Measurements from ENCODE around the gene TCF7L1. TPM values are rescaled to one million over a fixed set of nuclear protein-coding genes. Genes with fewer than 3 reads are reported as not detected.

Gene TCF7L1
- total RNA-seq, 2 experiments from 2014 or later = not detected

DNA sequence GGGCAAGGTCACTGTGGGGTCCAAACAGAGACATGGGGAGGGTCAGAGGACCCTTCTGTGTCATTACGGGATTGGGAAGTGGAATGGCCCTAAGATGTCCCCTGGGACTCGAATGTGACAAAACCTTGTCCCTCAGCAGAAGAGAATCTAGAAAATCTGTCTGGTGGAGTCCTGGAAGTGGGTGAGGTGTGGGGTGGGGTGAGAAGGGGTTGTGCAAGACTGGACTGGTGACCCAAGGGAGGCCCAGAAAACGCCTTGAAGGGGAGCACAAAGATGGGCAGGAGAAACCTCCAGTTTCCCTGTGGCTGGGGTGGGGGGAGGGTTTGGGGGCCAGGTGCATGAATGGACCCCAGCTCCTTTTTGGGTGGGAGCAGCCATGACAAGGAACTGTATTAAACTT lies 79.6 kb downstream of the TCF7L1 start:
- ChIA-PET POLR2A (no interaction called here), CTCF (no interaction called here)
- no peaks in the 10 kb centered on the region for H3K36me3 Mint-ChIP-seq (ENCODE audit: low read depth)
- H3K9me3 Mint-ChIP-seq = no peaks in the 10 kb centered on the region
- H3K4me1 Mint-ChIP-seq (ENCODE audit: low read depth) = no peaks in the 10 kb centered on the region
- no peaks in the 10 kb centered on the region for H3K4me1 ChIP-seq (ENCODE audit: insufficient read depth, low read length)
- peaks cover 16 to 18% of the 10 kb centered on the region in 2 experiments for H3K27me3 ChIP-seq (ENCODE audit: control insufficient read depth in 1 of 2, insufficient read depth in 2 of 2, low read length in 2 of 2)
- peaks cover 51% of the 10 kb centered on the region for H3K27me3 Mint-ChIP-seq
- no peak for DNase-seq
- H3K36me3 ChIP-seq (ENCODE audit: insufficient read depth, low read length) = no peaks in the 10 kb centered on the region
- ATAC-seq (ENCODE audit: poor library complexity) = no peak
- intact Hi-C loops (cut with DNase I, micrococcal nuclease) = no loop called here
- no peak for TF ChIP-seq CTCF (IDR thresholded peaks at IDR 0.05)
- H3K4me3 ChIP-seq (ENCODE audit: low read length) = no peak overlapping the region
- H3K4me3 Mint-ChIP-seq = no peak overlapping the region
- no peak overlapping the region for H3K27ac ChIP-seq (ENCODE audit: low read depth in 1 of 2, low read length in 2 of 2)
- no peaks in the 10 kb centered on the region for H3K9me3 ChIP-seq (ENCODE audit: control insufficient read depth in 1 of 2, insufficient read depth in 1 of 2, low read length in 2 of 2)
- H3K27ac Mint-ChIP-seq = no peak overlapping the region

GRCh38 chr2:85213404-85213803 lies 80.2 kb downstream of the TCF7L1 start:
- no peaks in the 10 kb centered on the region for H3K36me3 Mint-ChIP-seq (ENCODE audit: low read depth)
- Histone ChIP-seq H3K4me1 (ENCODE audit: insufficient read depth, low read length) (no peaks in the 10 kb centered on the region), H3K27me3 (ENCODE audit: control insufficient read depth in 1 of 2, insufficient read depth in 2 of 2, low read length in 2 of 2) (peaks cover 16 to 18% of the 10 kb centered on the region in 2 experiments), H3K4me3 (ENCODE audit: low read length) (no peak overlapping the region), H3K27ac (ENCODE audit: low read depth in 1 of 2, low read length in 2 of 2) (no peak overlapping the region), H3K36me3 (ENCODE audit: insufficient read depth, low read length) (no peaks in the 10 kb centered on the region), H3K9me3 (ENCODE audit: control insufficient read depth in 1 of 2, insufficient read depth in 1 of 2, low read length in 2 of 2) (no peaks in the 10 kb centered on the region)
- CTCF ChIA-PET = no interaction called here
- no peaks in the 10 kb centered on the region for H3K9me3 Mint-ChIP-seq
- no peak for ATAC-seq (ENCODE audit: poor library complexity)
- no peak for TF ChIP-seq CTCF (IDR thresholded peaks at IDR 0.05)
- H3K4me3 Mint-ChIP-seq = no peak overlapping the region
- peaks cover 52% of the 10 kb centered on the region for H3K27me3 Mint-ChIP-seq
- no peak overlapping the region for H3K27ac Mint-ChIP-seq
- no peaks in the 10 kb centered on the region for H3K4me1 Mint-ChIP-seq (ENCODE audit: low read depth)
- intact Hi-C loops (cut with DNase I, micrococcal nuclease) = no loop called here
- DNase-seq = no peak
- POLR2A ChIA-PET = no interaction called here

DNA sequence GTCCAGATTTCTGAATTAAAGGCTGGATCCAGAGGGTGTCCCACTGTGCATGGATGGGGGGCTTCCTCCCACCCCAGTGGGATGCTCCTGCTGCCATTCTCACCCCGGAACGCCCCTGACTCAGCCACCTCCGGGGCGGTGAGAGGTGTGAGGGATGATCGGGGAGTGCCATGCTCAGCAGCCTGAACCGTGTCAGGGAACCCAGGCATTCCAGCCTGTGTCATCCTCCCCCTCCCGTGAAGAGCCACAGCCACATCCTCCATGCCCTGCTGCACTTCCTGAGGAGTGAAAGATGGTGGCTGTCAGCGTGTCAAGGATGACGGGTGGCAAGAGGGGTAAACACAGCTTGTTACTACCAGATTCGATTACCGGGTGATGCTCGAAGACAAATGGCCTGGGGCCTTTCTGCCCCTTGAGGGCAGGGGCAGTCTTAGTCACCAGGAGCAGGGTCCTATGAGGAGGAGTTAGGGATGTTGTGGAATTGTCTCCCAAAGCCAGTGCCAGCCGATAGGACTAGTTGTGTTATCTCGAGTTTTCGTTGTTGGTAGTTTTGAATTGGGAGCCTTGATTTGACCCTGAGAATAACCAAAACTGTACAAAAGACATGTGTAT lies 80.8 kb downstream of the TCF7L1 start:
- no peak for TF ChIP-seq CTCF (IDR thresholded peaks at IDR 0.05)
- Histone ChIP-seq H3K27me3 (ENCODE audit: control insufficient read depth in 1 of 2, insufficient read depth in 2 of 2, low read length in 2 of 2) (peaks cover 15 to 16% of the 10 kb centered on the region in 2 experiments), H3K4me1 (ENCODE audit: insufficient read depth, low read length) (no peaks in the 10 kb centered on the region), H3K27ac (ENCODE audit: low read depth in 1 of 2, low read length in 2 of 2) (no peak overlapping the region), H3K9me3 (ENCODE audit: control insufficient read depth in 1 of 2, insufficient read depth in 1 of 2, low read length in 2 of 2) (no peaks in the 10 kb centered on the region), H3K36me3 (ENCODE audit: insufficient read depth, low read length) (no peaks in the 10 kb centered on the region), H3K4me3 (ENCODE audit: low read length) (no peak overlapping the region)
- intact Hi-C loops (cut with DNase I, micrococcal nuclease) = no loop called here
- ATAC-seq (ENCODE audit: poor library complexity) = no peak
- DNase-seq = no peak
- ChIA-PET CTCF (no interaction called here), POLR2A (no interaction called here)
- H3K4me3 Mint-ChIP-seq = no peak overlapping the region
- H3K27ac Mint-ChIP-seq = no peak overlapping the region
- H3K4me1 Mint-ChIP-seq (ENCODE audit: low read depth) = no peaks in the 10 kb centered on the region
- H3K9me3 Mint-ChIP-seq = no peaks in the 10 kb centered on the region
- H3K36me3 Mint-ChIP-seq (ENCODE audit: low read depth) = no peaks in the 10 kb centered on the region
- H3K27me3 Mint-ChIP-seq = peaks cover 52% of the 10 kb centered on the region
